ENCODE results near the gene PCID2. TPM values are rescaled to one million over a fixed set of nuclear protein-coding genes. Genes with fewer than 3 reads are reported as not detected.
"Not testable (repeated sequence)": the region's sequence is repeated elsewhere in the genome, so short reads cannot be mapped to it uniquely, and the experiment has no call there.

Gene PCID2
- 10 to 100 TPM; 44.2 to 83.7 (median 77.1) TPM for total RNA-seq
- 10 to 100 TPM; 62.9 to 84.4 TPM for polyA plus RNA-seq
- 51.0 reads per million, percentile 72 among the genes with 10 or more reads in this experiment for total RNA-seq

DNA sequence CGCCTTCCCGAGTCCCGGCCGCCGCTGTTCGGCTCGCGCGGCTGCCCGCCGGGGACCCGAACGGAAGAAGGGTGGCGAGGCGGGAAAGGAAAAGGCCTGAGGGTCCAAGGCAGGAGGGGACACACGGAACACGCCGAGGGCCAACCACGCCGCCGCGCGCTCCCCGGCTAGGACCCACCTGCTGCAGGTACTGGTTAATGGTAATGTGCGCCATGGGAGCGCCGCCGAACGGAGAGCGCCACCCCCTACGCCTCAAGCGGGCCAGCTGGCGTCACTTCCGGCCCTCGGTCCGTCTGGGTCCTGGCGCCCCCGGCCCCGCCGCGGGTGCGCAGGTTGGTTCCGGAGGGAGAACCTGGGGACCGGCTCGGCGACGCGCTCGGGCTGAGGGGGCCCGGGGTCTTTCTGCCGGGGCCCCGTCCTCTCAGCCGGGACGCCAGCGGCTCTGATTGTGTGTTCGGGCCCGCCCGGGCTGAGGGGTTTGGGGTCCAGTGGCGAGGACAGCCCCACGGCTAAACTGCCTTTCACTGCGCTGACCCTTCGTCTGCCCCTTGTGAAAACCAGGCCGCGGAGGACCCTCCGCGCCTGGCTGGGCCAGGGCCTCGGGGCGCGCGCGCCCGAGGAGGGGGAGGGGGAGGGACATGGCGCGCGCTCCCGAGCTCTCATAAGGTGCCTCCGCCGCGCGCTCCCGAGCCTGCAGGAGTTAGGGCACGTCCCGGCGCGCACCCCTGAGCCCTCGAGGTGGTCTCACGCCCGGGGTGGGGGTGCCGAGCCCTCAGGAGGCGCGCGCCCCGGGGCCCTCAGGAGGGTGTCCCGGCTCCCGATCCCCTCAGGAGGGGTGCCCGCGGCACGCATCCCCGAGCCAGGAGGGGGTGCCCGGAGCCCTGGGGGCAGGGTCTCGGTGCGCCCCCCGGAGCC is at the start of gene PCID2:
Gene PCID2, minus strand, starts transcription at position 249 of the 915 bp plus-strand sequence. Its CDS starts 35 bp downstream, at position 214.
- intact Hi-C loops (cut with micrococcal nuclease) = loop anchor here (1.0 to 10.0 kb wide), 10 partner anchors 32 to 520 kb away; partner anchors contain the start of genes DCUN1D2 (in 2 of the 2), ATP11A (in 1 of the 2), LAMP1 (in 1 of the 2) and MCF2L (in 1 of the 2)
- Mint-ChIP-seq H3K27me3 (no peaks in the 10 kb centered on the region), H3K4me1 (peaks cover 46 to 68% (median 57%) of the 10 kb centered on the region in 7 donors), H3K27ac (peak within 1 kb of the TSS; percentile 83 to 95 (median 92)), H3K4me3 (peak within 1 kb of the TSS; percentile 87 to 94 (median 90)), H3K36me3 (peaks cover 4 to 30% (median 7%) of the 10 kb centered on the region in 5 donors), H3K9me3 (peaks cover 0 to 5% (median 0%) of the 10 kb centered on the region in 11 donors)
- Histone ChIP-seq H3K36me3 (ENCODE audit: control insufficient read depth in 2 of 3, insufficient read depth in 3 of 3, low read length in 3 of 3) (peaks cover 0 to 9% (median 0%) of the 10 kb centered on the region in 3 experiments), H3K4me3 (ENCODE audit: low read length) (peak within 1 kb of the TSS; percentile 79), H3K4me1 (ENCODE audit: control insufficient read depth in 2 of 2, insufficient read depth in 2 of 2, low read length in 2 of 2) (peaks cover 25 to 46% of the 10 kb centered on the region in 2 donors), H3K9me3 (ENCODE audit: control insufficient read depth in 2 of 3, low read length in 3 of 3) (no peaks in the 10 kb centered on the region), H3K27me3 (ENCODE audit: control insufficient read depth in 2 of 2, insufficient read depth in 2 of 2, low read length in 2 of 2) (no peaks in the 10 kb centered on the region), H3K27ac (ENCODE audit: low read depth, low read length) (peak within 1 kb of the TSS; percentile 88)
- DNase-seq (peak; percentile 87 to 99 (median 93)), ATAC-seq (peak; percentile 81)
- POLR2A ChIA-PET = interaction anchor here (1.2 to 3.4 kb wide), 10 partner anchors 22 to 239 kb away, joined by 3 to 23 read pairs (median 8); partner anchors contain the start of genes LAMP1 and MCF2L
- CTCF ChIA-PET = no interaction called here

- H3K4me3 ChIP-seq (ENCODE audit: low read length); ATAC-seq; H3K27ac Mint-ChIP-seq; H3K9me3 ChIP-seq (ENCODE audit: control insufficient read depth in 2 of 3, low read length in 3 of 3); H3K27ac ChIP-seq (ENCODE audit: low read depth, low read length); H3K4me3 Mint-ChIP-seq; CTCF ChIA-PET; POLR2A ChIA-PET; intact Hi-C loops (cut with micrococcal nuclease); H3K4me1 ChIP-seq (ENCODE audit: control insufficient read depth in 2 of 2, insufficient read depth in 2 of 2, low read length in 2 of 2); DNase-seq; H3K4me1 Mint-ChIP-seq; H3K27me3 Mint-ChIP-seq; H3K9me3 Mint-ChIP-seq; H3K27me3 ChIP-seq (ENCODE audit: control insufficient read depth in 2 of 2, insufficient read depth in 2 of 2, low read length in 2 of 2): not testable (repeated sequence)
- H3K36me3 Mint-ChIP-seq = peaks cover 5 to 55% (median 39%) of the 10 kb centered on the region in 5 donors
- peaks cover 3 to 75% (median 13%) of the 10 kb centered on the region in 3 experiments for H3K36me3 ChIP-seq (ENCODE audit: control insufficient read depth in 2 of 3, insufficient read depth in 3 of 3, low read length in 3 of 3)
These were observed 49.4 kb upstream of the PCID2 start for GRCh38 chr13:113257908-113258307.

DNA sequence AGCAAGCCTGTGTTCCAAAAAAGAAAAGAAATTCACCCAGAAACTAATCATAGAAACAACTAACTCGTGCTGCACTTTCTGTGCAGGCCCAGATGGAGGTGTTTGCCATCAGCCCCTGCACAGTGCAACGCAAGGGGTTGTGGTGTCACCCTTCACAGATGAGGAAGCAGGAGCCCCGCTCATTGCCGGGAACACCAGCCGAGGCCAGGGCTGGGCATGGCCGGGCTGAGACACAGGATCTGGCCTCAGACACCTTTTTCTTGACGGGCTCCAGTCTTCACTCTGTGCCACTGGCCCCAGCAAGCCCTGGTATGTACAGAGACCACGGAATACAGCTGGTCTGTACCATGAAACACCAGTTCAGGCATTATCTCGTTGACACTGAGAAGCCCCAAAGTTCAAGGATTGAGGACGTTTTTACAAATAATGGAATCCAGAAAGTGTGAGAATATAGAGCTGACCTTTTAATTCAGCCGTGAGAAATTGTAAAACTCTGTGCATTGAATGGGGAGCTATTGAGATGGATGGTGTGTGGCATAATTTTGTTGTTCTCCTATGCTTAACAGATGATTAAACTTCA is 44.1 kb upstream of the PCID2 start:
- ChIA-PET CTCF (interaction anchor here (0.5 kb wide), 1 partner anchor 224 kb away, joined by 4 read pairs; no protein-coding TSS in a partner anchor), POLR2A (interaction anchor here (0.7 kb wide), 1 partner anchor 64 kb away, joined by 3 read pairs; no protein-coding TSS in a partner anchor)
- DNase-seq (no peak), ATAC-seq (no peak)
- intact Hi-C loops (cut with micrococcal nuclease) = no loop called here
- no peaks in the 10 kb centered on the region for H3K27me3 ChIP-seq (ENCODE audit: control insufficient read depth in 2 of 2, insufficient read depth in 2 of 2, low read length in 2 of 2)
- H3K36me3 ChIP-seq (ENCODE audit: control insufficient read depth in 2 of 3, insufficient read depth in 3 of 3, low read length in 3 of 3) = peaks cover 8 to 87% (median 14%) of the 10 kb centered on the region in 3 experiments
- no peaks in the 10 kb centered on the region for H3K9me3 Mint-ChIP-seq
- H3K27ac Mint-ChIP-seq = peak overlapping the region in 1 of 9 donors; percentile 64
- no peak overlapping the region for H3K4me3 ChIP-seq (ENCODE audit: low read length)
- peaks cover 21 to 70% (median 41%) of the 10 kb centered on the region in 5 donors for H3K36me3 Mint-ChIP-seq
- no peak overlapping the region for H3K27ac ChIP-seq (ENCODE audit: low read depth, low read length)
- H3K4me1 Mint-ChIP-seq = peaks cover 0 to 2% (median 0%) of the 10 kb centered on the region in 7 donors
- no peak overlapping the region for H3K4me3 Mint-ChIP-seq
- no peaks in the 10 kb centered on the region for H3K9me3 ChIP-seq (ENCODE audit: control insufficient read depth in 2 of 3, low read length in 3 of 3)
- no peaks in the 10 kb centered on the region for H3K4me1 ChIP-seq (ENCODE audit: control insufficient read depth in 2 of 2, insufficient read depth in 2 of 2, low read length in 2 of 2)
- H3K27me3 Mint-ChIP-seq = no peaks in the 10 kb centered on the region

DNA sequence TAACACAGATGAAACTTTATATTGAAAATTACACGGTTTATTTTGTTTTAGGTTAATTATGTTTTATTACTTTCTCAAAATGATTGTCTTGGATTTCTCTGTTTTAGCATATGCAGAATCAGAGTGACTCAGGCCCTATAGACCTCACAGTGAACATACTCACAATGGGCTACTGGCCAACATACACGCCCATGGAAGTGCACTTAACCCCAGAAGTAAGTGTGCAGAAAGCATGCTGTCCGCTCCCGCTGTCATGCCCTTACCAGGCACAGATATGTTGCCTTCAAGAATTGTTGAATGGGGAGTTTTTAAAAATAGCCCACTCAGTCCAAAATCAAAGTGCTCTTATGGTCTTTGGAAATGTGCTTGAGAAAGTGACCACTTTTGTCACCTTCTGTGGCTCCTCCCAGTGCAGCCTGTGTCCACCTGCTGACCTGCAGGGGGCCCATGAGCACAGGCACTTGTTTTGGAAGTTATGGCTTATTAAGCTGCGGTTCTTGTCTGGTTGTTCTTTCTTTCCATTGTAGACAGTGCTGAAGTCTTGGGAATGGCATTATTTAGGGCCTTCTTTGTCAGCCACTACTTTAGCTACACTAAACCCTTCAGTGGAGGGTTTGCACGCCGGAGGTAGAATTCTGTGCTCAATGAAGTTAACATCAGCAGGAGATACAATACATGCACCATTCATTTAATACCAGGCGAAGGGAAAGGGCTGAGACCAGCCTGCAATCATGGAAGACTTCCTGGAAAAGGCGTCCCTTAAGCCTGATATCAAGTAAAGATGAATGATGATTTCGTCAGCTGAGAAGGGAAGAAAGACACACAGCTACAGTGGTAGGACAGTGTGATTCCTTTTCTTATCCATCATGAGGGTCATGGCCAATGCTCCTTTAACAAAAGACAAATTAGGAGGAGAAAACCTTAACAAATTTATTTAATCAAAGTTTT is 37.7 kb upstream of the PCID2 start:
- intact Hi-C loops (cut with micrococcal nuclease) = no loop called here
- H3K27ac ChIP-seq (ENCODE audit: low read depth, low read length) = no peak overlapping the region
- H3K27me3 ChIP-seq (ENCODE audit: control insufficient read depth in 2 of 2, insufficient read depth in 2 of 2, low read length in 2 of 2) = no peaks in the 10 kb centered on the region
- no peaks in the 10 kb centered on the region for H3K9me3 ChIP-seq (ENCODE audit: control insufficient read depth in 2 of 3, low read length in 3 of 3)
- no peak overlapping the region for H3K4me3 Mint-ChIP-seq
- DNase-seq (no peak), ATAC-seq (no peak)
- H3K4me1 Mint-ChIP-seq = no peaks in the 10 kb centered on the region
- H3K36me3 Mint-ChIP-seq = peaks cover 18 to 70% (median 40%) of the 10 kb centered on the region in 5 donors
- no peak overlapping the region for H3K4me3 ChIP-seq (ENCODE audit: low read length)
- ChIA-PET CTCF (no interaction called here), POLR2A (no interaction called here)
- H3K36me3 ChIP-seq (ENCODE audit: control insufficient read depth in 2 of 3, insufficient read depth in 3 of 3, low read length in 3 of 3) = peaks cover 29 to 94% (median 40%) of the 10 kb centered on the region in 3 experiments
- H3K4me1 ChIP-seq (ENCODE audit: control insufficient read depth in 2 of 2, insufficient read depth in 2 of 2, low read length in 2 of 2) = no peaks in the 10 kb centered on the region
- no peaks in the 10 kb centered on the region for H3K27me3 Mint-ChIP-seq
- peak overlapping the region in 1 of 9 donors; percentile 5 for H3K27ac Mint-ChIP-seq
- H3K9me3 Mint-ChIP-seq = no peaks in the 10 kb centered on the region

GRCh38 chr13:113243847-113244246 is 35.4 kb upstream of the PCID2 start:
- Mint-ChIP-seq H3K4me3 (no peak overlapping the region), H3K4me1 (no peaks in the 10 kb centered on the region), H3K27ac (no peak overlapping the region), H3K36me3 (peaks cover 10 to 72% (median 32%) of the 10 kb centered on the region in 5 donors), H3K9me3 (no peaks in the 10 kb centered on the region), H3K27me3 (no peaks in the 10 kb centered on the region)
- Histone ChIP-seq H3K27ac (ENCODE audit: low read depth, low read length) (no peak overlapping the region), H3K36me3 (ENCODE audit: control insufficient read depth in 2 of 3, insufficient read depth in 3 of 3, low read length in 3 of 3) (peaks cover 29 to 94% (median 40%) of the 10 kb centered on the region in 3 experiments), H3K4me1 (ENCODE audit: control insufficient read depth in 2 of 2, insufficient read depth in 2 of 2, low read length in 2 of 2) (no peaks in the 10 kb centered on the region), H3K27me3 (ENCODE audit: control insufficient read depth in 2 of 2, insufficient read depth in 2 of 2, low read length in 2 of 2) (no peaks in the 10 kb centered on the region), H3K4me3 (ENCODE audit: low read length) (no peak overlapping the region), H3K9me3 (ENCODE audit: control insufficient read depth in 2 of 3, low read length in 3 of 3) (no peaks in the 10 kb centered on the region)
- CTCF ChIA-PET = no interaction called here
- POLR2A ChIA-PET = interaction anchor here (0.5 kb wide), 1 partner anchor 403 kb away, joined by 4 read pairs; no protein-coding TSS in a partner anchor
- ATAC-seq (no peak), DNase-seq (no peak)
- intact Hi-C loops (cut with micrococcal nuclease) = no loop called here

GRCh38 chr13:113241623-113242022 is 33.2 kb upstream of the PCID2 start:
- H3K4me1 ChIP-seq (ENCODE audit: control insufficient read depth in 2 of 2, insufficient read depth in 2 of 2, low read length in 2 of 2); H3K4me3 Mint-ChIP-seq; intact Hi-C loops (cut with micrococcal nuclease); H3K27ac ChIP-seq (ENCODE audit: low read depth, low read length); DNase-seq; H3K4me1 Mint-ChIP-seq; H3K4me3 ChIP-seq (ENCODE audit: low read length); CTCF ChIA-PET; H3K27ac Mint-ChIP-seq; H3K27me3 ChIP-seq (ENCODE audit: control insufficient read depth in 2 of 2, insufficient read depth in 2 of 2, low read length in 2 of 2); H3K9me3 ChIP-seq (ENCODE audit: control insufficient read depth in 2 of 3, low read length in 3 of 3); H3K27me3 Mint-ChIP-seq; ATAC-seq; H3K9me3 Mint-ChIP-seq: not testable (repeated sequence)
- H3K36me3 Mint-ChIP-seq = peaks cover 9 to 65% (median 30%) of the 10 kb centered on the region in 5 donors
- peaks cover 17 to 86% (median 41%) of the 10 kb centered on the region in 3 experiments for H3K36me3 ChIP-seq (ENCODE audit: control insufficient read depth in 2 of 3, insufficient read depth in 3 of 3, low read length in 3 of 3)
- POLR2A ChIA-PET = interaction anchor here (0.6 kb wide), 1 partner anchor 147 kb away, joined by 3 read pairs; no protein-coding TSS in a partner anchor

All from naive thymus-derived CD4-positive, alpha-beta T cell (primary cell).